Fibroblast of skin of scalp (primary cell): Measurements from ENCODE around the gene CTNNBL1.

Experiments
- DNase-seq: peaks from one replicate; pipeline ENCODE4 v3.0.0-alpha.2; 2013

The CTNNBL1 gene

DNA sequence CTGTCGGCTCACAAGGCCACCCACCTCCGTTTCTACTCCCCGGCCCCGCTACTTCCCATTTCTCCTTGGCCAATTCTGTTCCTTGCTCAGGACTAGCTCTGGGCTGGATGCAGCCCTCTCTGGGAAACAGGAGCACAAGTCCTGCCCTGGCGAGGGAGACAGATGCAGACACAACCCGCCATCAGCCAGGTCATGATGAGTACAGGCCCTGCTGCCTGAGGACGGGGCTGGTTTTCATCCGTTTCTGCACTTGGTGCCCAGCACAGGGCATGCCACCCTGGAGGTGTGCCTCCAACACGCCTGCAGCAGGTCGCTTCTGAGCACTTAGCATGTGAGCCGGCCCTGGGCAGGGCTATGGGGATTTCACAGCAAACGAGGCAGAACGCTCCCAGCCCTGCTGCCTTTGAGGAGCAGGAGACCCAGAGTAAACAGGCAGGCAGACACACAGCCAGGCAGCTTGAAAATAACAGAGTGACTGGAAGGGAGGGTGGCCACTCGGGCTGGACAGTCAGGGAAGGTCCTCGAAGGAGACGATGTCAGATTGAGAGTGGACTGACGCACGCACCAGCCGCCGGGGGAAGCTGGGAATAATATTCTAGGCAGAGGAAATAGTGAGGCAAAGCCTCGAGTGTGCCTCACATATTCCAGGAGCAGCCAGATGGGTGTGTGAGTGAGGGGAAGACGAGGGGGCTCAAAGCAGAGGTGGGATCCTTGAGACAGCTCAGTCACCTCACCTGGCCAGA is 187.9 kb downstream of the CTNNBL1 start:
- DNase-seq = no peak

DNA sequence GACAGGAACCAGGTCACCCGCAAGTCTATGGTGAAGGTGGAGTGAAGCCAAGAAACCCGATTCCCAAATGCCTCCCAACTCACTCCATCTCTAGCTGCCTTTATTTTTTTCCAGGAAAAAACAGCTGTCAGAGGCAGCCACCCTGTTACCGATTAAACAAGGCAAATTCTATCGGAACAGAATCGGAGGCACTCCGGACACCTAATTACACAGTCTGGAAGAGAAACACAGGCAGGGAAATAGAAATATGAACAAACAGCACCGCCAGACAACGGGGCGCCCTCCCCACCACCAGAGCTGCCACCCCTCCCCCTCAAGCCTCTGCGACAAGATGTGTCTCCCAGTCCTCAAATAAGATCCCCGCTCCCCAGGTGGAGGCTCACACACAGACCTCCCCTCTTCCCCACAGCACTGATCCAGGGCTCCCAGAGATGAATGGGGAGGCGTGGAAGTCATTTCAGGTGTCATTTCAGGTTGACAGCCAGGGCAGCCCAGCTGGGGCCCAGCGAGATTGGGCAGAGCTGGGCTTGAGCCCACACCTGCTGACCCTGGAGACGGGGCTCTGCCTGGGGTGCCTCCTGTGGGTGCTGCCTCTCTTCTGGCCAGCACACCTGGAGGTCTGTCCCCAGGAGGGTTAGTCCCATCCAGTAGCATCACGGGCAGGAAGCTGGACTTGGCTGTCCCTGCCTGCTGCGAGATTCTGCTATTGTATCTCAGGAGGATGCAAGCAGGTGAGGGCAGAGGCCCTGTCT is 189.3 kb downstream of the CTNNBL1 start:
- DNase-seq = no peak

DNA sequence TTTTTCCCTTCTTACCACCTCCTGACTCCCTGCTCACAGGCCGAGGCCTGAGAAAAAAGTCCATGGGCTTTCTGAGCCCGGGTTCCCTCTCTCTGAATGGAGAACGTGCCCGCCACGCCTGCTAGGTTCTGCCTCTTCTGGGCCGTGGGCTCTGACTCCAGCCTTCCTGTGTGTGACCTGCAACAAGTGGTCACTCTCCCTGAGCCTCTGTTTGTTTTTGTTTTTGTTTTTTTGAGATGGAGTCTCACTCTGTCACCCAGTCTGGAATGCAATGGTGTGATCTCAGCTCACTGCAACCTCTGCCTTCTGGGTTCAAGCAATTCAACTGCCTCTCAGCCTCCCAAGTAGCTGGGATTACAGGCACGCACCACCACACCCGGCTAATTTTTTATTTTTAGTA is 191.2 kb downstream of the CTNNBL1 start:
- DNase-seq = no peak

DNA sequence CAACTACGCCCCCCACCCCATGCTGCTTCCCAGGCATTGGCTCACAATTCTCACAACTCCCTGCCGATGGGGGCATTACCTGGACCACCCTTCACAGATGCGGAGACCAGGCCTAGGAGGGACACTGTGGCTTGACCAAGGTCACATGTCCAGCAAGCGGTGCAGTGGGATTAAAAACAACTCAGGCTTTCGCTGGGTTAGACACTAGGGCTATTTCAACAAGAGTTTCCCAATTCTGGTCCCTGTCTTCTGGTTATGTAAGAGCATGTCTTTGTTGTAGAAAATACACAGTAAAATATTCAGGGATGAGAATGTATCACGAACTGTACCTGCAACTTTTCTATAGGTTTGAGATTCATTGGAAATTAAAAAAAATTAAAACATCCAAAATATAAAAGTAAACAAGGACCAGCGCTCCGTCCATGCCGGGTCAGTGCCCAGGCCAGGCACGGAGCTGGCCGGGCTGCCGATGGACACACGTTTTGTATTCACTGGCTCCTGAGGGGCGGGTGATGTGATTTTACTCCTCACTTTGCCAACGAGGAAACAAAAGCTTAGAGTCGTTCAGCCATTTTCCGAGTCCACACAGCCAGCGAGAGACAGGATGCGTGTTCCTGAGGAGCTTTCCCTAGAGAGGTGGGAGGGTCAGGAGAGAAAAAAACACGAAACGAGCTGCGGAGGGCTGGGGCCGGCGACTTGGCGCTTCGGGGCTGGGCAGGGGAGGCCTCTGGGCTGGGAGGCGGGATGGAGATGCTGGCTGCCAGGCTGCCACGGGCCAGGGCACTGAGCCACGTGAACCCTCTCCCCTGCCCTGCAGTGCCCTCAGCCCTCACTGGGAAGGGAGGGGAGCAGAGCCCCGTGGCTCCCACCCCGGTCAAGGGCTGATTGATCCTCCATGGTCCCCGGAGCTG is 192.0 kb downstream of the CTNNBL1 start:
- DNase-seq = no peak

DNA sequence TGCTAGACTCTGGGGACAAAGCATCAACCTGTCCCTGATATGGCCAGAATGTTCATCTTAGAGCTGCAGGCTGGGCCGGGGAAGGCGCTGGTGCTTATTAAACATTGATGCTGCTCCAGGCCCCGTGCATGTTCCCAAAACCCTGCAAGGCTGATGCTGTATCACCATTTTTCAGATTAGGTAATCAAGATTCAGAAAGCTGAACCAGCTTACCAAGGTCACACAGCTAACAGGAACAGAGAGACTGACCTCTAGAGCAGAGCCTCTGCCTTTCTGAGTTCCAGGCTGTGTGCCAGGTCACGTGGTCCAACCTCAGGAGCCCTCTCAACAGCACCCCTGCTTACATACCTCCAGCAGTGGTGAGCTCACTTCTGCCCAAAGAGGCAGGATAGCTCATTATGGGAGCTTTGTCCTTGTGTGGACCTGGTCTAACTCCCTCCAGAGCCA is 193.0 kb downstream of the CTNNBL1 start:
- no peak for DNase-seq

DNA sequence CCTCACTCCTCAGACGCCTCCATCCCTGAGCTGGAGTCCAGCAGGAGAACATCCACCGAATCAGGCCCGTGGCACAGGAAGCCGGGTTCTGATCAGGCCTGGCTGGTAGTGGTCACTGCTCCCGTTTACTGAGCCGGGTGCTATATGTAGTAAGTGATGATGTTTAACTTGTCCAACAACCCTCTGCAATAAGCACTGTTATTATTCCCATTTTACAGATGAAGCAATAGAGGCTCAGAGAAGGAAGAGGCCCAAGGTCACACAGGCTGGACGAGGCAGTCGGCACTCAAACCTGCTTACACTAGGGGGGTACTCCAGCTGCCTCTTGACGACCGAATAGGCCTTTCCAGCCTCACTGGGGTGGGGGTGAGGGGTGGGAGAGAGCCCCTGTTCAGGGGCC is 194.8 kb downstream of the CTNNBL1 start:
- DNase-seq = no peak

DNA sequence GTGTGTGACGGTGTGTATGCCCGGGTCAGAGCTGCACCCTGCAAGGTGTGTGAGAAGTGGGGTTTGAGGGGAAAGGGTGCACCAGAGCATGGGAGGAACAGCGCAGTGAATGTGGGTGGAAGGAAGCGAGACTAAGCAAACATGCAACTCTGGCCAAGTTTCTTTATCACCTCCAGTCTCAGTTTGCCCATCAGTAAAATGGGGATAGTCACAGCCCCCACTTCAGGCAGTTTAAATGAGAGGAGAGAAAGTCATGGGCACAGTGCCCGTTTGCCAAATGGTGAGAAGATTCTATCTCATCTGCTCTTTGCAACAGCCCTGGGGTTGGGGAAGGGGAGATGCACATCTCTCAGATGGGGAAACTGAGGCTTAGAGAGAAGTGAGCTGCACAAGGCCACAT is 196.3 kb downstream of the CTNNBL1 start:
- no peak for DNase-seq

DNA sequence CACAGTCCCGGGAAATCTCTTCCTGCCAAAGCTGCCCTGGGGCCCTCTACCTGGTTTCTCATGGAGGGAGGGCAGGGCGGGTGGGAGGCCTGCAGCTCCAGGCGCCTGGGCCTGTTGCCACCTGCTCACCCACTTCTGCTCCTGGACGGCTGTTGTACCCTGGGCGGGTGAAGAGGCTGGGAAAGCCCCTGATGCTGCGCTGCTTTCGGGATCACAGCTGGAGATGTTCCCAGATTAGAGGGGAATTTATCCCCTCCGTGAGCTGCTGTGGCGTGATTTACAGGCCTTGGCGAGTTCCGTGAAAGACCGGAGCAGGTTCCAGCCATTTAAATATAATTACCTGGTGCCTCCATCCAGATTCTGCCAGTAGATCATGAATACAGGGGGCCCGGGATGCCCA is 196.8 kb downstream of the CTNNBL1 start:
- no peak for DNase-seq

DNA sequence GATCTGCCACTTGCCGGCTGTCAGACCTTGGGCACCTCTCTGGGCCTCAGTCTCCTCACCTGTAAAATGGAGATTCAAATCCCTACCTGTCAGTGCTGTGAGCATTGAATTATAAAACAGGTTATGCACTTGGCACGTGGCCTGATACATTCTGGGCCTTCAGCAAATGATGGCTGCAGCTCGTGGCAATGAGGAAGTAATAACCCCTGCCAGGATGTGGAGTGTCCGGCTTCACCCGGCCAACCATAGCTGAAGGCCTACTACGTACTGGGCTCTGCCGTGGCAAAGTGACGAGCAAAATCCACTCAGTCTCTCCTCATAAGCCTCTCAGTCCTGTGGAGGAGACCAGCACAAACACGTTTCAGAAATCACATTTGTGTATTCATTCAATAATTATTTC is 198.2 kb downstream of the CTNNBL1 start:
- DNase-seq = no peak

DNA sequence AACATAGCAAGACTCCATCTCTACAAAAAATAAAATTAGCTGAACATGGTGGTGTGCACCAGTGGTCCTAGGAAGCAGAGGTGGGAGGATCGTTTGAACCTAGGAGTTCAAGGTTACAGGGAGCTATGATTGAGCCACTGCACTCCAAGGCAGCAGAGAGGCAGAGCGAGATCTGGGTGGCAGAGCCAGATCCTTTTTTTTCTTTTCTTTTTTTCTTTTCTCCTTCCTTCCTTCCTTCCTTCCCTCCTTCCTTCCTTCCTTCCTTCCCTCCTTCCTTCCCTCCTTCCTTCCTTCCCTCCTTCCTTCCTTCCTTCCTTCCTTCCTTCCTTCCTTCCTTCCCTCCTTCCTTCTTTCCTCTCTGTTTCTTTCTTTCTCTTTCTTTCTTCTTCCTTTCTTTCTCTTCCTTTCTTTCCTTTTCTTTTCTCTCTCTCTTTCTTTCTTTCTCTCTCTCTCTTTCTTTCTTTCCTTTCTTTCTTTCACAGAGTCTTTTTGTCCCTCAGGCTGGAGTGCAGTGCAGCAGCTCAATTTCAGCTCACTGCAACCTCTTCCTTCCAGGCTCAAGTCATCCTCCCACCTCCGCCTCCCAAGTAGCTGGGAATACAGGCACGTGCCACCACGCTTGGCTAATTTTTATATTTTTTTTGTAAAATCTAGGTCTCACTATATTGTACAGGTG is 199.9 kb downstream of the CTNNBL1 start:
- no peak for DNase-seq

DNA sequence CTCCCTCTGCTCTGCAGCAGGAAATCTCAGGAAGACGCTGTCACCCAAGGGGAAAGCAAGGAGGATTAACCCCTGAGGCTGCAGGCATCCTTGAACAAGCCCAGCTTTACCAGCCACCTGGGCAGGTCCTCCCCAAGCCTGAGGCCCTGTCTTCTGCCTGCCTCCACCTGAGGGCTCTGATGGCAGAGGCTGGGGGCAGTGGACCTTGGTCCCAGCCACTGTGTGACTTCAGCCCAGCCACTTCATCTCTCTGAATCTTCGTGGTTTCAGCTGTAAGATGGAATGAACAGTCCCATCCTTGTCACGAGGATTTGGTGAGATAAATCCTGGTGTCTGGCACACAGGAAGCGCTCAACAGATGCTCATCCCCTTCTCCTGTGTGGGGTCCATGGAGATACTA is 200.6 kb downstream of the CTNNBL1 start:
- no peak for DNase-seq

DNA sequence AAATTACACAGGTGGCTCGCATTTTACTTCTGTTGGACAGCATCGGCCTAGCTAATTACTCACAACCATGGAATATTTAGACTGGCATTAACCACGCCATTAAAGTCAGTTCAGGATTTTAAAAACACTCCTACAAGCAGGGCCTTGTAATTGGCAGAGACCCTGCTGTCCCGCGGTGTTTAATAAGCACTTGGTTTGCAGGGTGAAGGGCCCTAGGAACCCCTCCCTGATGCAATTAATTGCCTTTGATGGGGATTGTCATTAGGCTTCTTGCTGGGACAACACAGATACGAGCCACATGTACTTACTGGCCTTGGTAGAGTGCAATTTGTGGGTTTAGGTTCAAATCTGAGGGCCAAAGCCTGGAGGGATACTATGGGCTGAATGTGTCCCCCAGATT is 201.3 kb downstream of the CTNNBL1 start:
- no peak for DNase-seq

DNA sequence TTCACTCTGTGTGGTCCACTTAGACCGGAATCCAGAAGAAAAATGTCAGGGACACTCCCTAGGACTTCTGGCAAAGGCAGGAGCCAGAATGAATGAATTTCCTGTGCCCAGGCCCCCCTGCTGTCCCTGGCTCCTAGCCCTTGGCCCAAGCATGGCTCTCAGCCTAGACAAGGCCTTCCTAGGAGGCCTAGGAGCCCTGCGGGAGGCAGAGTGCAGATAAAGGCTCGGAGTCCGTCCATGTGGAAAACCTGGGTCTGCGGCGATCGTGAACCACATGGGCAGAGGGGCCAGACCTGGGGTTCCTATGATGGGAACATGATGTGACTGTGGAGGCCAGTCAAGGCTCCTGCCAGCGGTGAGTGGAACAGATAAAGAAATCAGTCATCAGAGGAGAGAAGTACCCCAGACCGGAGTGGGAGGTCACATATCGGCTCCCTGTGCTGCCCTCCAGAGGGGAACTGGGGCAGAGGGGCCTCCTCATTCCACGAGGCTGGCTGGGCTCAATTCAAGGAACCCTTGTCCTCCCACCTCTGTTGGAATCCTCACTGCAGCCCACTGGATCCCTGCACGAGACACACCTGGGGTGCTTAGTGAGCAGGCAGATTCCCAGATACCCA is 203.2 kb downstream of the CTNNBL1 start:
- peak; percentile 74 for DNase-seq

DNA sequence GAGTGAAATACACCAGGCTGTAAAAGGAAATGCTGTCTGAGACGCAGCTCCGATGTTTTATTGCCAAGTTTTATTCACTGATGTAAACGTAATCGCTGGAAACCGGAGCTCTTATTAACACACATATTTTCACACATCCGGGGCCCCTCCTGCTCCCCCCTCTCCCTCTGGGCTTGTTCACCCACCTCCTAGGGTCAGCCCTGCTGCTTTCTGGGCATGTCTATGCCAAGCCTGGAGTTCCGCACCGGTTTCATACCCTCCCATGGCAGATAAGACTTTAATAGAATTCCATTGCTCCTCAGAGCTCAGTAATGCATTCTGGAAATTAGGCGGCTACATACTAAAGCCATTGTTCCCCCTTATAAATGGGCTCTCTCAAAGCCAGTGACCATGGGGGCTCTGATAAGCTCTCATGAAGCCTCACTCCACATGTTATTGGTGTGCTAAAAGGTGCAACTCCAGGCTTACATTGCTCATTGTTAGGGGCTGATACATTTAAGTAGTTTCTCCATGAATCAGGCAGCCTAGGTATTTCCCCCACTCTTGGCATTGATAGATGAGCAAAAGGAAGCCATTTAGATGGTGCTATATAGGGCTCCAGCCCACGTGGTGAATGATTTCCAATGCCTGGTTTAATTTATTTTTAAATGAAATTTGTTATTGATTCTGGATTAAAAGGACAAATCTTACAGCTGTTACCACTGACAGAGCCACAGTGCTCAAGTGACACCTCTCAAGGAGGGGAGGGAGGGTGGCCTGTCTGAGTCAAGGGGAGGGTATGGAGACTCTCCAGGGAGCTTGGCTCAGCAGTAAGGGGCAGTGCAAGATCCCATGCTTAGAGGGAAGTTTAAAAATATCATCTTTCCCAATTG is 204.6 kb downstream of the CTNNBL1 start:
- peak; percentile 28 for DNase-seq

DNA sequence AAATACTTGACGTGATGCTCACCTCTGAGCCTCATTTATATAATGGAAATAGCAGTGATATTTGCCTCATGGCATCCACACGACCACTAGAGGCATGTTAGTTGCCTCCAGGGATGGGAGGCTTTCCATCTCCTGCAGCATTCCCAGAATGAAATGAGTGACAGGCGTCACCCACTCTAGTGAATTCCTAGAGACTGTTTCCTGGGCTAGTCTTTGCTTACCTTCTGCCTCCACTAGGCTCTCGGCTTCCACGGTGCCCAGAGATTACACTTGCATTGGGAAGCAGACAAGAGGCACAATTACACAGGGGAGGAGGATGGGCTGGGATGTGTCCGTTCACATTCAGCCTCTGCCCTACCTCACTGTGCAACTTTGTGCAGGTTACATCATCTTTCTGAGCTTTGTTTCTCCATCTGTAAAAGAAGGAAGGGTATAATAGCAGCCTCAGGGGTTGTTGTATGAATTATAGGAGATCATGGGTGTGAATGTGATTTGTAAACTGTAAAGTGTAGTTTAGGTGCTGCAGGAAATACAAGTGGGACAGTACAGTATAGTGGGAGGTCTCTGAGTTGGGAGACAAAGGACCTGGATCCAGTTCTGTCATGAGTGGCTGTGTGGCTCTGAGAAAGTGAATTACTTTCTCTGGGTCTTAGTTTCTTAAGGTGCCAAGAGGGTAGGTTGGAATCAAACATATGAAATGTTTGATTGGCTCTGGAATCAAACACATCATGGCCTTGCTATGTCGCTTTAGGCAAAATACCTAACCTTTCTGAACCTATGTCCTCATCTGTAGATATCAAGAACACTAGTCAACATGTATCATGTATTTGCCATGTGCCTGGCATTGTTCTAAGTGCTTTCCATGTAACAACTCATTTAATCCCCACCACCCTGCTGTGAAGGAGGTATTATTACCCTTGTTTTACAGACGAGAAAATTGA is 205.5 kb downstream of the CTNNBL1 start:
- DNase-seq = peak; percentile 52

DNA sequence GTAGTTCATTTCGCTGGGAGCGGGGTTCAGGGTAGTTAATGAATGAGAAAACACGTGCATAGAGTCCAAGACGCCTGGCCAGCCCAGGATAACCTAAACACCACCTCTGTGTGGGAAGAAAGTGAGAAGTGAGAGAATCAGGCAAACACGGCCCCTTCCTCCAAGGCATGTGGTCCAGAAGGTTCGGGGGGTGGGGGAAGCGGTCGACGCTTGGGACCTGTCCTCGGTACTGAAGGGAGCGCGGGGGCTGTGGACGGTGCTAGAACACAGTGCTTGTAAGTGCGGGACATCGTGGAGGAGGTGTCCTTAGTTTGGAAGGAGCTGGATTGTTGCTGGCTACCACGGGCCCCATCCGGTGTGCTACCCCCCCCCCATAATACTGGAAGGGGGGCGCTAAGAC is 207.4 kb downstream of the CTNNBL1 start:
- no peak for DNase-seq

DNA sequence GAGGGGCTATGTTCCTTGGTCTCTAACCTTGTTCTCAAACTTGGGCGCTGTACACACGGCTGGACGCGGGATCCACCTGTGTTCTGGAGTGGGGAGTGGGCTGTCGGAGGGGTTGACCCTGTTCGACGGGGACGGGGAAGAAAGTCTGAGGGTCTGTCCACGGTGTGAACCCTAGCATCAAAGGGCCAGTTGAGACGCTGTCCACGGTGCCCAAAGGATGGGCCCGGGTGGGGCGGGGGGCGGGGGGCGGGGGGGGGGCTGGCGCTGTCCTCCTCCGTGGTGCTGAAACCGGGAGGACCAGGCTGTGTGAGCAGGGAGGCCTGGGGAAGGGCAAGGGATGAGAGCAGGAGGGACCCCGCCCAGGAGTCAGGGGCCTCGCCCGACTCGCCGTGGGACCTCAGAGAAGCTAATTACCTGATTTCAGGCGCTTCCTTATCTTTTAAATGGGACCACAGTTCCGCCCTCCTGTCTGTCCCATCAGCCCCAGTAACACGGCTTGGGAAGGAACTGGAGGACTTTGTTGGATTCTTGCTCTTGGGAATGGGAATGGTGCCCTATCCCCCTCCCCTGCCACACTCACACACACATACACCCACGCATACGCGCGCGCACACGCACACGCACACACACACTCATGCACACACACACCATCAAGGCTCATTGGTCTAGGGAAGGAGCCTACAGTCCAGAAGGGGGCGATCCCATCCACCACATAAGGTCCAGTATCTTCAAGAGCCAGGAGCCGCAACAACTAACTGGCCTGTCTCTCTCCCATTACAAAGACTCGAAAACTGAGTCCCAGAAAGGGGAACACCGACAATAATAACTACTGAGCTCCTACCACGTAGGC is 208.0 kb downstream of the CTNNBL1 start:
- DNase-seq = peak; percentile 59

DNA sequence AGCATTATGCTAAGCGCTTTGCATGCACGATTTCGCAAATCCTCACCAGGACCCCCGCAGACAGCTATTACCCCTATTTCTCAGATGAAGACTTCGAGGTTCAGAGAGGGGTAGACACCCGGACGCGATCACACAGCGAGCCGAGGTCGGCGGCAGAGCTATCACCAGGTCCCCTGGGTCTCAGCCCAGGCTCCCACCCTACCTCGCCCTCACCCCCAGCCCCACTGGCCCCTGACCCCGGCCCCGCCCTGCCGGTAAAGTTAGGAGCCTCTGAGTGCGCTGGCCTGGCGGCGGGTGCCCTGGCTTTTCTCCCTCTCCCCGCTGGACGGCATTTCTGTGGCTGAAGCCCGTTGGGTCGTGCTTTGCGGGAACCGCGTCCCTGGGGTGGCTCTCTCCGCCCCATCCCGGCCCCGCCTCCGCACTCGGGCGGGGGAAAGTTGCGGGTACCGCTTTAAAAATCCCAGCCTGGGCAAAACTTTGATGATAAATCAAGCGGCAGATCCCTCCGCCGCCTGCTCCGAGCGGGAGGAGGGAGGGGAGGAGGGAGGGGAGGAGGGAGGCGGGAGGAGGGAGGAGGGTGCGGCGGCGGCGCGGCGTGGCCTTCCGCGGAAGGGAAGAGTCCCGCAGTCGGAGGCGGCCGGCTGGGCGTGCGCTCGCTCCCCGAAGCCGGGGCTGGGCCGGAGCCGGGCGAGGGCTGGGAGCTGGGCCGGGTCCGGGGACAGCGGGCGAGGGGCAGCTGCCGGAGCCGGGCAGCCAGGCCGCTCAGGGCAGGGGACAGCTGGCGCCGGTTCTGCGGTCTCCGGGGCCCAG is 208.9 kb downstream of the CTNNBL1 start, which contains the start of gene VSTM2L:
Gene VSTM2L, plus strand, starts transcription at position 624 of the 810 bp plus-strand sequence. CDS start 224 bp downstream, outside the sequence.
- DNase-seq = peak; percentile 77
